Natural killer cell (primary cell): ENCODE measurements around the gene USH1G. TPM values are rescaled to one million over a fixed set of nuclear protein-coding genes. Genes with fewer than 3 reads are reported as not detected.

Experiments
- ATAC-seq, 3 donors: fragments of 150-1000 bp in 2 of 3; fragments of 200-7000 bp in 1 of 3; cut with Tn5 transposase; 1 replicate in 1 of 3; 2 replicates in 2 of 3; pipeline ENCODE4 v1.10.0; 2021; ENCODE audit warnings: mild to moderate bottlenecking in 2 of 3, moderate library complexity in 2 of 3
- DNase-seq, 2 donors: peaks; one replicate each; pipeline versions ENCODE4 v3.0.0 to v3.0.0-alpha.2; 2013 to 2021; ENCODE audit warnings: mixed read lengths in 1 of 2
- H3K27ac ChIP-seq: one replicate; pipeline ENCODE4 v1.5.1; 2013; ENCODE audit warnings: mild to moderate bottlenecking, low read length
- H3K27me3 ChIP-seq: one replicate; pipeline ENCODE4 v1.6.1; 2013; ENCODE audit warnings: low read length; ENCODE audit not compliant: control insufficient read depth, insufficient read depth
- H3K36me3 ChIP-seq: one replicate; pipeline ENCODE4 v1.6.1; 2013; ENCODE audit warnings: low read length; ENCODE audit not compliant: control insufficient read depth, insufficient read depth
- H3K4me1 ChIP-seq: one replicate; pipeline ENCODE4 v1.6.1; 2013; ENCODE audit warnings: low read length; ENCODE audit not compliant: control insufficient read depth, insufficient read depth
- H3K4me3 ChIP-seq: one replicate; pipeline ENCODE4 v1.5.1; 2013; ENCODE audit warnings: low read length
- H3K9me3 ChIP-seq: one replicate; pipeline ENCODE4 v1.6.1; 2013; ENCODE audit warnings: low read length; ENCODE audit not compliant: control insufficient read depth, insufficient read depth
- H3K27ac Mint-ChIP-seq, 2 donors: one replicate each; pipeline ENCODE4 v1.8.0; 2022; ENCODE audit warnings: mild to moderate bottlenecking in 2 of 2, mixed read lengths in 2 of 2, moderate library complexity in 1 of 2
- H3K27me3 Mint-ChIP-seq, 2 donors: one replicate each; pipeline ENCODE4 v1.8.0; 2022; ENCODE audit warnings: low read depth in 2 of 2, mixed read lengths in 2 of 2
- H3K36me3 Mint-ChIP-seq: one replicate; pipeline ENCODE4 v1.8.0; 2022; ENCODE audit warnings: mixed read lengths
- H3K4me1 Mint-ChIP-seq, 2 donors: one replicate each; pipeline ENCODE4 v1.8.0; 2022; ENCODE audit warnings: mixed read lengths in 2 of 2
- H3K4me3 Mint-ChIP-seq: one replicate; pipeline ENCODE4 v1.8.0; 2022; ENCODE audit warnings: mild to moderate bottlenecking, moderate library complexity, mixed read lengths
- H3K9me3 Mint-ChIP-seq, 2 donors: one replicate each; pipeline ENCODE4 v1.8.0; 2022; ENCODE audit warnings: mixed read lengths in 2 of 2
- WGBS: methylation state at CpG from one replicate; pipeline ENCODE4 v1.1.7; 2013; ENCODE audit warnings: missing lambda C conversion rate; ENCODE audit not compliant: insufficient coverage; 5-methylcytosine and 5-hydroxymethylcytosine counted together
- intact Hi-C: fragments of 100-400 bp; cut with micrococcal nuclease; formaldehyde crosslinking; loops from one replicate; pipeline ENCODE4 v1.14.2; 2022
- total RNA-seq, 4 donors: library from RNA; stranded (reverse); fragments of 120-200 nt in 1 of 4; gene quantifications; one replicate each; pipeline versions ENCODE4 v1.2.3 to v1.2.4, GENCODE V29; 2013 to 2022
- TF ChIP-seq, protein P1 (sequence below): fragments of 200-600 bp; IDR thresholded peaks from one replicate; pipeline ENCODE4 v1.8.0; 2022; ENCODE audit warnings: antibody characterized with exemption

Gene USH1G
- total RNA-seq, 3 donors from 2014 or later (not counting 1 experiment from before 2014, with no cell fraction given) = not detected

DNA sequence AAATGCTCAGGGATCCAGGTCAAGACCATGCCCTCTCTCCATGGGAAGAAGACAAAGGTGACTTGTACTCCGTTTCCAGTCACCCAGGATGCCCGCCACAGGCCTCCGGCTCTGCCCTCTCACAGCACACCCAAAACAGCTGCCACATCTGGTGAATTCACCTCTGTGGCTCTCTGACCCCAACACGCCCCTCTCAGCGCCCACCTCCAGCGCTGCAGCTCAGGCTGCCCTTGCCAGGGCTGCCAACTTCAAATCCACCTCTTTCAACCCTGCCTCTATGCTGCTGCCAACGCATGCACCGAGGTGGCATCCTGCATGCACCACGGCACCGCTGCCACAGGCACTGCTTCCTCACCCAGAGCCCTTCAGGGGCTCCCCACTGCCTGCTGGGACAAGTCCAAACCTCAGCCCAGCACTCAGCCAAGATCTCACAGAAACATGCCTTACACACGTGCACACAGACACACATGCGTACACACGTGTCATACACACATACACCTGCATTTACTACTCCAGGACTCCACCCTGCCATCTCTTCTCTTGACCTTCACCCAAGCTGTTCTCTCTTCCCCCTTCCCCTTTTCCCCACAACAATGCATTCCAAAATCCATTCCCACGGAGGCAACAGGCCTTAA, 42.0 kb upstream of the USH1G start:
- DNase-seq = no peak
- no peak overlapping the region for H3K27ac Mint-ChIP-seq
- no peaks in the 10 kb centered on the region for H3K36me3 ChIP-seq
- intact Hi-C loops = no loop called here
- 83% methylated on average over 14 of the region's 14 CpGs for WGBS
- no peaks in the 10 kb centered on the region for H3K9me3 ChIP-seq
- no peaks in the 10 kb centered on the region for H3K9me3 Mint-ChIP-seq
- H3K27me3 Mint-ChIP-seq = peaks cover 3 to 6% of the 10 kb centered on the region in 2 donors
- TF ChIP-seq, protein P1, sequence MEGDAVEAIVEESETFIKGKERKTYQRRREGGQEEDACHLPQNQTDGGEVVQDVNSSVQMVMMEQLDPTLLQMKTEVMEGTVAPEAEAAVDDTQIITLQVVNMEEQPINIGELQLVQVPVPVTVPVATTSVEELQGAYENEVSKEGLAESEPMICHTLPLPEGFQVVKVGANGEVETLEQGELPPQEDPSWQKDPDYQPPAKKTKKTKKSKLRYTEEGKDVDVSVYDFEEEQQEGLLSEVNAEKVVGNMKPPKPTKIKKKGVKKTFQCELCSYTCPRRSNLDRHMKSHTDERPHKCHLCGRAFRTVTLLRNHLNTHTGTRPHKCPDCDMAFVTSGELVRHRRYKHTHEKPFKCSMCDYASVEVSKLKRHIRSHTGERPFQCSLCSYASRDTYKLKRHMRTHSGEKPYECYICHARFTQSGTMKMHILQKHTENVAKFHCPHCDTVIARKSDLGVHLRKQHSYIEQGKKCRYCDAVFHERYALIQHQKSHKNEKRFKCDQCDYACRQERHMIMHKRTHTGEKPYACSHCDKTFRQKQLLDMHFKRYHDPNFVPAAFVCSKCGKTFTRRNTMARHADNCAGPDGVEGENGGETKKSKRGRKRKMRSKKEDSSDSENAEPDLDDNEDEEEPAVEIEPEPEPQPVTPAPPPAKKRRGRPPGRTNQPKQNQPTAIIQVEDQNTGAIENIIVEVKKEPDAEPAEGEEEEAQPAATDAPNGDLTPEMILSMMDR = no peak
- H3K27me3 ChIP-seq = no peaks in the 10 kb centered on the region
- H3K36me3 Mint-ChIP-seq = no peaks in the 10 kb centered on the region
- no peak overlapping the region for H3K27ac ChIP-seq
- no peak overlapping the region for H3K4me3 Mint-ChIP-seq
- no peak for ATAC-seq
- H3K4me3 ChIP-seq = no peak overlapping the region
- H3K4me1 Mint-ChIP-seq = peaks cover 0 to 4% of the 10 kb centered on the region in 2 donors
- peaks cover 5% of the 10 kb centered on the region for H3K4me1 ChIP-seq

DNA sequence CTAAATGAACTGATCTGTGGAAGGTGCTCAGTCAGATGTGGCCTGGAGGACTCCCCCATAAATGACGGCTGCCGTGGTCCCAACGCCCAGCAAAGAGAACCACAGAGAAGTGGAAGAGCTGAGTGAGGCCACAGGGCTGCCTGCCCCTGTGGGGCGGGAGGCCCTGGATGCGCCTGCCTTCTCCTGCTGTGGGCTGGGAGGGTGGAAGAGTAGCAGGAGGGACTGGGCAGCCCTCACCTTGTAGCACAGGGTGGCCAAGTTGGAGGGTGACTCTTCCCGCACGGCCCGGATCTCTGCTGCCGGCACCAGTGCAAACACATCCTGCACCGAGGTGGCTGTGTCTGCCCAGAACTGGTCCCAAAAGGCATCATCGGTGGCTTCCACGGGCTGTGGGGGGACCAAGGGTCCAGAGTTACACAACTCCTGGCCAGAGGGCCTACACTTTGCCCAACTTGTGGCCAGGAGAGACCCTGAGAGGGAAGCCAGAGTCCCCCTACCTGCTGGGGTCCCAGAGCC, 41.2 kb upstream of the USH1G start:
- Histone ChIP-seq H3K27ac (no peak overlapping the region), H3K4me3 (no peak overlapping the region), H3K27me3 (no peaks in the 10 kb centered on the region), H3K4me1 (peaks cover 5% of the 10 kb centered on the region), H3K9me3 (no peaks in the 10 kb centered on the region), H3K36me3 (no peaks in the 10 kb centered on the region)
- H3K27ac Mint-ChIP-seq = no peak overlapping the region
- H3K4me3 Mint-ChIP-seq = no peak overlapping the region
- H3K9me3 Mint-ChIP-seq = no peaks in the 10 kb centered on the region
- TF ChIP-seq, protein P1 = no peak
- peaks cover 0 to 4% of the 10 kb centered on the region in 2 donors for H3K4me1 Mint-ChIP-seq
- intact Hi-C loops = no loop called here
- no peaks in the 10 kb centered on the region for H3K36me3 Mint-ChIP-seq
- 93% methylated on average over 12 of the region's 12 CpGs for WGBS
- DNase-seq (no peak), ATAC-seq (no peak)
- H3K27me3 Mint-ChIP-seq = peaks cover 6% of the 10 kb centered on the region in 2 donors

DNA sequence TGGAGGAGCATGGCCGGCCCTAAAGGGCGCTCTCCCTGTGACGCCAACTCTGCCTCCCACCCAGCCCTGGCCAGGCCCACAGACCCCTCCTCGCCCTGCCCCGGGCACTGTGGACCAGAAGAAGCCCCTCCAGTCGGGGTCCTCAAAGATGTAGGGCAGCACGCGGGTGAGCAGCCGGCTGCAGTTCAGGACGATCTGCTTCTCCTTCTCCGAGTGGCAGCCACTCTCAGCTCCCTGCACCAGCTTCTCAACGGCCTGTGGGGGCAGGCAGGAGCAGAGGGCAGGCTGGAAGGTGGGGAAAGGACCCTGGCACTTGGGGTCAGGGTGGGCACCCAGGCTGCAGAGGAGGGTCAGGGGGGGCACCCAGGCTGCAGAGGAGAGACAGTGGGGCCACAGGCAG, 40.6 kb upstream of the USH1G start:
- no peaks in the 10 kb centered on the region for H3K27me3 ChIP-seq
- H3K36me3 ChIP-seq = no peaks in the 10 kb centered on the region
- TF ChIP-seq, protein P1 = no peak
- H3K4me1 ChIP-seq = peaks cover 5% of the 10 kb centered on the region
- Mint-ChIP-seq H3K4me3 (no peak overlapping the region), H3K27ac (no peak overlapping the region), H3K36me3 (no peaks in the 10 kb centered on the region), H3K9me3 (no peaks in the 10 kb centered on the region), H3K4me1 (peaks cover 0 to 4% of the 10 kb centered on the region in 2 donors), H3K27me3 (peaks cover 6 to 7% of the 10 kb centered on the region in 2 donors)
- no peak for ATAC-seq
- 77% methylated on average over 12 of the region's 12 CpGs for WGBS
- DNase-seq = no peak
- H3K9me3 ChIP-seq = no peaks in the 10 kb centered on the region
- intact Hi-C loops = no loop called here
- no peak overlapping the region for H3K27ac ChIP-seq
- H3K4me3 ChIP-seq = no peak overlapping the region
